Measurements from ENCODE around the gene STIM1.
A peak's percentile ranks its signal among the peaks of the same experiment; 100 is the strongest.
"Not testable (repeated sequence)": the region's sequence is repeated elsewhere in the genome, so short reads cannot be mapped to it uniquely, and the experiment has no call there.

STIM1 gene

DNA sequence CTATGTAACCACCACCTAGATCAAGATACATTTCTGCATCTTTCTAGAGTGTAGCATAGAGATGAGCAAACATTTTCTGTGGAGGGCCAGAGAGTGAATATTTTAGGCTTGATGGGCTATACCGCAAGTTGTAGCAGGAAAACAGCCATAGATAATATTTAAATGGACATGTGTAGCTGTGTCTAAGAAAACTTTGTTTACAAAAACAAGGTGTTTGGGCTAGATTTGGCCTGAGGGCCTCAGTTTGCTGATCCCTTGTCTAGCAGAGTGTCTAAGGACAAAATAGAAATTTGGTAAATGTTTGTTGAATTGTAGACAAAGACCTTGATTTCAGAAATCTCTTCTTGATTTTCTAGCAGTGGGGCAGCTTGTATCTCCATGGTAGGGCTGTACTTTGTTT is 36.3 kb downstream of the STIM1 start:
- no peak overlapping the region for H3K9ac ChIP-seq (ENCODE audit: low read depth, low read length)
- no peak overlapping the region for H3K4me2 ChIP-seq (ENCODE audit: low read length)
- no peaks in the 10 kb centered on the region for H3K36me3 ChIP-seq (ENCODE audit: insufficient read depth, low read length)
- no peaks in the 10 kb centered on the region for H3K9me3 ChIP-seq (replicated peaks; ENCODE audit: low read length)
- no peak overlapping the region for H3K4me3 ChIP-seq (ENCODE audit: low read length)
- H3K27me3 ChIP-seq (ENCODE audit: control insufficient read depth, insufficient read depth, low read length) = no peaks in the 10 kb centered on the region
- peaks cover 10% of the 10 kb centered on the region for H3K4me1 ChIP-seq (ENCODE audit: control insufficient read depth, insufficient read depth, low read length)

GRCh38 chr11:3892156-3892555 is 36.7 kb downstream of the STIM1 start:
- peaks cover 10% of the 10 kb centered on the region for H3K4me1 ChIP-seq (ENCODE audit: control insufficient read depth, insufficient read depth, low read length)
- no peak overlapping the region for H3K4me2 ChIP-seq (ENCODE audit: low read length)
- no peak overlapping the region for H3K9ac ChIP-seq (ENCODE audit: low read depth, low read length)
- no peaks in the 10 kb centered on the region for H3K36me3 ChIP-seq (ENCODE audit: insufficient read depth, low read length)
- no peaks in the 10 kb centered on the region for H3K27me3 ChIP-seq (ENCODE audit: control insufficient read depth, insufficient read depth, low read length)
- no peaks in the 10 kb centered on the region for H3K9me3 ChIP-seq (replicated peaks; ENCODE audit: low read length)
- no peak overlapping the region for H3K4me3 ChIP-seq (ENCODE audit: low read length)

- peaks cover 10% of the 10 kb centered on the region for H3K4me1 ChIP-seq (ENCODE audit: control insufficient read depth, insufficient read depth, low read length)
Measured at GRCh38 chr11:3893311-3893710, 37.8 kb downstream of the STIM1 start.

GRCh38 chr11:3894128-3894731 is 38.8 kb downstream of the STIM1 start:
- no peaks in the 10 kb centered on the region for H3K9me3 ChIP-seq (replicated peaks; ENCODE audit: low read length)
- peak overlapping the region; percentile 31 for H3K4me2 ChIP-seq (ENCODE audit: low read length)
- no peaks in the 10 kb centered on the region for H3K27me3 ChIP-seq (ENCODE audit: control insufficient read depth, insufficient read depth, low read length)
- H3K36me3 ChIP-seq (ENCODE audit: insufficient read depth, low read length) = no peaks in the 10 kb centered on the region
- H3K4me3 ChIP-seq (ENCODE audit: low read length) = no peak overlapping the region
- no peak overlapping the region for H3K9ac ChIP-seq (ENCODE audit: low read depth, low read length)
- peaks cover 10% of the 10 kb centered on the region for H3K4me1 ChIP-seq (ENCODE audit: control insufficient read depth, insufficient read depth, low read length)

More at GRCh38 chr11:3893311-3893710, 37.8 kb downstream of the STIM1 start:
- H3K36me3 ChIP-seq (ENCODE audit: insufficient read depth, low read length) = no peaks in the 10 kb centered on the region
- no peaks in the 10 kb centered on the region for H3K27me3 ChIP-seq (ENCODE audit: control insufficient read depth, insufficient read depth, low read length)
- H3K4me2 ChIP-seq (ENCODE audit: low read length) = no peak overlapping the region
- H3K9me3 ChIP-seq (replicated peaks; ENCODE audit: low read length) = no peaks in the 10 kb centered on the region
- H3K9ac ChIP-seq (ENCODE audit: low read depth, low read length) = no peak overlapping the region
- no peak overlapping the region for H3K4me3 ChIP-seq (ENCODE audit: low read length)

GRCh38 chr11:3896644-3897043 is 41.2 kb downstream of the STIM1 start:
- H3K36me3 ChIP-seq (ENCODE audit: insufficient read depth, low read length) = no peaks in the 10 kb centered on the region
- H3K4me2 ChIP-seq (ENCODE audit: low read length) = no peak overlapping the region
- no peaks in the 10 kb centered on the region for H3K9me3 ChIP-seq (replicated peaks; ENCODE audit: low read length)
- H3K4me3 ChIP-seq (ENCODE audit: low read length) = no peak overlapping the region
- no peak overlapping the region for H3K9ac ChIP-seq (ENCODE audit: low read depth, low read length)
- peaks cover 10% of the 10 kb centered on the region for H3K4me1 ChIP-seq (ENCODE audit: control insufficient read depth, insufficient read depth, low read length)
- no peaks in the 10 kb centered on the region for H3K27me3 ChIP-seq (ENCODE audit: control insufficient read depth, insufficient read depth, low read length)

- not testable (repeated sequence) for H3K9ac ChIP-seq (ENCODE audit: low read depth, low read length); H3K36me3 ChIP-seq (ENCODE audit: insufficient read depth, low read length); H3K4me3 ChIP-seq (ENCODE audit: low read length); H3K4me2 ChIP-seq (ENCODE audit: low read length); H3K4me1 ChIP-seq (ENCODE audit: control insufficient read depth, insufficient read depth, low read length); H3K27me3 ChIP-seq (ENCODE audit: control insufficient read depth, insufficient read depth, low read length); H3K9me3 ChIP-seq (replicated peaks; ENCODE audit: low read length)
Measured at GRCh38 chr11:3900230-3900629, 44.8 kb downstream of the STIM1 start.

DNA sequence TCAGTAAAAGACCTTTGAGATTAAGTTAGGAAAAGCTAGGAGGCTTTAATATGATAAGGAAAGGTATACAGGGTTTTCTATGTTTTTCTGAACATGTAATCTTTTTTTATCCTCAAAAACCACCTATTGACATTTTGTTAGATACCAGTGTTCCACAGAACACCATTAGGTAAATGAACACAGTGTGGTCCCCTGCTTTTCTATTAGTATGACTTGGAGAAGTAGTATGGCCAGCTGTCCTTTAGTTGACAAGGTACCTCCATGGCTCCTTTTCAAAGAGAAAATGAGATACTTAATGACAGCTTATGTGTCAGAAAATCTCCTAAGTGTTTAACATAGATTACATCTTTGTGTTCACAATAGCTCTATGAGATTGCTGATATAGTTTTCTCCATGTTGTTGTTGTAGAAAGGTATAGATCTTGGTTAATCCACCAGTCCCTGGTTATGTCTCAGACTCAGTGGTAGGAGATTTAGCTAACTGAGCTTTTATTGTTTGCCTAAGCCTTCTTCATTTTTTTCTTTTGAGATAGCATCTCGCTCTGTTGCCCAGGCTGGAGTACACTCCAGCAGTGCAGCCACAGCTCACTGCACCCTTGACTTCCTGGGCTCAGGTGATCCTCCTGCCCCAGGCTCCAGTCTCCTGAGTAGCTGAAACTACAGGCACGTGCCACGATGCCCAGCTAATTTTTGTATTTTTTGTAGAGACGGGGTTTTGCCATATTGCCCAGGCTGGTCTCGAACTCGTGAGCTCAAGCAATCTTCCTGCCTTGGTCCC is 46.0 kb downstream of the STIM1 start:
- Histone ChIP-seq H3K27me3 (ENCODE audit: control insufficient read depth, insufficient read depth, low read length) (no peaks in the 10 kb centered on the region), H3K4me3 (ENCODE audit: low read length) (no peak overlapping the region), H3K36me3 (ENCODE audit: insufficient read depth, low read length) (no peaks in the 10 kb centered on the region), H3K4me1 (ENCODE audit: control insufficient read depth, insufficient read depth, low read length) (peaks cover 13% of the 10 kb centered on the region), H3K4me2 (ENCODE audit: low read length) (no peak overlapping the region), H3K9ac (ENCODE audit: low read depth, low read length) (no peak overlapping the region), H3K9me3 (replicated peaks; ENCODE audit: low read length) (no peaks in the 10 kb centered on the region)

DNA sequence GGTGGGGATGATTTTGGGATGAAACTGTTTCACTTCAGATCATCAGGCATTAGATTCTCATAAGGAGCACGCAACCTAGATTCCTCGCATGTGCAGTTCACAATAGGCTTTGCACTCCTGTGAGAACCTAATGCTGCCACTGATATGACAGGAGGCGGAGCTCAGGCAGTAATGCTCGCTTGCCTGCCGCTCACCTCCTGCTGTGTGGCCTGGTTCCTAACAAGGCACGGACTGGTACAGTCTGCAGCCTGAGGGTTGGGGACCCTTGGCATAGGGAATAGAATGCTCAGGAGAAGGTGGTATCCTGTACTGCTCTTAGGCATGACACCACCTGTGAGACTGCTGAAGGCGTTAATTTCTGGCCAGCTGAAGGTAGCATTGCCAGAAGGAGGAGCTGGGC is 47.0 kb downstream of the STIM1 start:
- no peaks in the 10 kb centered on the region for H3K27me3 ChIP-seq (ENCODE audit: control insufficient read depth, insufficient read depth, low read length)

DNA sequence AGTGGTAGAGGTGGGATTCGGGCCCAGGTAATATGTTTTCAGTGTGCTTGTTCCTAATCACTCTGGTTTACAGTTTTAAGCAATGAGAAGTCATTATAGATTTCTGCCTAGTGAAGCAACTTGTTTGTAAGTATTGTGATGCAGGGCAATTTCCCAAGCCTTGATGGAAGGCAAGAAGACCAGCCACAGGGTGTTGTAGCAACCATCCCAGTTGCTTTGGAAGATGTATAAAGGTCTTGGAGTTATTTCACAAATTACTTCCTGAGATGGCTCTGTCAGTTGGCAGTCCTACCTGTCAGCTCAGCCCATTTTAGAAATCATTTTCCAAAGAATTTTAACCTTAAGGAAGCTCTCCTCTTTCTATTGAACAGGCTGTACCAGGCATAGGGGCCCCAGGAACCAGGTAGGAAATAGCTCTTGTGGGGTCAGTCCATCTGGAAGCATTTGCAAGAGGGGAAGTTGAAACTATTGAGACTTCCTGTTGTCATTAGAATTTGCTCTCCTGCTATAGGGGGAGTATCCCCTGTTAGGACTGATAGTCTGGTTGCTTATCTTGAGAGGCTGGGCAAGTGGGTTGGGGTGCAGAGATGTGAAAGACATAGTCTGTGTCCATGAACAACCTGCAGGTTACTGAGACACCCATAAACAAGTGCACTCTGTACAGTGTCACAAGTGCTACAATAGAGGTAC is 47.9 kb downstream of the STIM1 start:
- Histone ChIP-seq H3K4me2 (ENCODE audit: low read length) (no peak overlapping the region), H3K27me3 (ENCODE audit: control insufficient read depth, insufficient read depth, low read length) (no peaks in the 10 kb centered on the region), H3K4me3 (ENCODE audit: low read length) (no peak overlapping the region), H3K4me1 (ENCODE audit: control insufficient read depth, insufficient read depth, low read length) (peaks cover 13% of the 10 kb centered on the region), H3K9me3 (replicated peaks; ENCODE audit: low read length) (no peaks in the 10 kb centered on the region), H3K9ac (ENCODE audit: low read depth, low read length) (no peak overlapping the region), H3K36me3 (ENCODE audit: insufficient read depth, low read length) (no peaks in the 10 kb centered on the region)

More for the DNA sequence above, 47.0 kb downstream of the STIM1 start:
- Histone ChIP-seq H3K4me1 (ENCODE audit: control insufficient read depth, insufficient read depth, low read length) (peaks cover 13% of the 10 kb centered on the region), H3K4me3 (ENCODE audit: low read length) (no peak overlapping the region), H3K36me3 (ENCODE audit: insufficient read depth, low read length) (no peaks in the 10 kb centered on the region), H3K4me2 (ENCODE audit: low read length) (no peak overlapping the region), H3K9ac (ENCODE audit: low read depth, low read length) (no peak overlapping the region), H3K9me3 (replicated peaks; ENCODE audit: low read length) (no peaks in the 10 kb centered on the region)

- Histone ChIP-seq H3K4me2 (ENCODE audit: low read length) (no peak overlapping the region), H3K4me1 (ENCODE audit: control insufficient read depth, insufficient read depth, low read length) (peaks cover 13% of the 10 kb centered on the region), H3K27me3 (ENCODE audit: control insufficient read depth, insufficient read depth, low read length) (no peaks in the 10 kb centered on the region), H3K4me3 (ENCODE audit: low read length) (no peak overlapping the region), H3K9ac (ENCODE audit: low read depth, low read length) (no peak overlapping the region), H3K36me3 (ENCODE audit: insufficient read depth, low read length) (no peaks in the 10 kb centered on the region), H3K9me3 (replicated peaks; ENCODE audit: low read length) (no peaks in the 10 kb centered on the region)
Measured at GRCh38 chr11:3904228-3904627, 48.8 kb downstream of the STIM1 start.

GRCh38 chr11:3905080-3905953 is 49.9 kb downstream of the STIM1 start:
- H3K9ac ChIP-seq (ENCODE audit: low read depth, low read length) = no peak overlapping the region
- H3K4me1 ChIP-seq (ENCODE audit: control insufficient read depth, insufficient read depth, low read length) = peaks cover 13% of the 10 kb centered on the region
- H3K4me3 ChIP-seq (ENCODE audit: low read length) = no peak overlapping the region

More at GRCh38 chr11:3905080-3905953, 49.9 kb downstream of the STIM1 start:
- Histone ChIP-seq H3K27me3 (ENCODE audit: control insufficient read depth, insufficient read depth, low read length) (no peaks in the 10 kb centered on the region), H3K4me2 (ENCODE audit: low read length) (no peak overlapping the region), H3K9me3 (replicated peaks; ENCODE audit: low read length) (no peaks in the 10 kb centered on the region), H3K36me3 (ENCODE audit: insufficient read depth, low read length) (no peaks in the 10 kb centered on the region)
